GM21723 (cell line): ENCODE measurements around the gene SYTL2.
"Not testable (repeated sequence)": the region's sequence is repeated elsewhere in the genome, so short reads cannot be mapped to it uniquely, and the experiment has no call there.

ENCODE experiments used
- ATAC-seq: cut with Tn5 transposase; IDR thresholded peaks from one replicate; pipeline ENCODE4 v1.9.1; 2021; ENCODE audit warnings: mild to moderate bottlenecking, moderate library complexity; ENCODE audit not compliant: unreplicated experiment

Gene SYTL2

GRCh38 chr11:85810871-85811611, at the start of gene SYTL2:
Gene SYTL2, minus strand, starts transcription at chr11:85811141. Its CDS starts 53,416 bp downstream, at chr11:85757725.
- ATAC-seq, result peak; percentile 83

GRCh38 chr11:85859541-85859940, 48.6 kb upstream of the SYTL2 start:
- ATAC-seq, result not testable (repeated sequence)

GRCh38 chr11:85857098-85857497, 46.2 kb upstream of the SYTL2 start:
- no peak for ATAC-seq

GRCh38 chr11:85855341-85855656, 44.4 kb upstream of the SYTL2 start, which contains the start of gene CCDC83:
Gene CCDC83, plus strand, starts transcription at chr11:85855383. Its CDS starts 9,741 bp downstream, at chr11:85865124.
- no peak for ATAC-seq

GRCh38 chr11:85854557-85855340, 43.8 kb upstream of the SYTL2 start:
- ATAC-seq, result peak; percentile 100

GRCh38 chr11:85854212-85854556, 43.2 kb upstream of the SYTL2 start:
- no peak for ATAC-seq

- ATAC-seq, result not testable (repeated sequence)
These were observed 42.6 kb upstream of the SYTL2 start for GRCh38 chr11:85853541-85853940.

- ATAC-seq, result not testable (repeated sequence)
These were observed 41.8 kb upstream of the SYTL2 start for GRCh38 chr11:85852754-85853153.

- ATAC-seq, result no peak
These were observed 37.6 kb upstream of the SYTL2 start for GRCh38 chr11:85848556-85848955.

- no peak for ATAC-seq
These were observed 37.1 kb upstream of the SYTL2 start for GRCh38 chr11:85848006-85848405.

- no peak for ATAC-seq
These were observed 36.5 kb upstream of the SYTL2 start for GRCh38 chr11:85847436-85847835.

GRCh38 chr11:85845124-85845631, 34.2 kb upstream of the SYTL2 start:
- no peak for ATAC-seq

- ATAC-seq, result no peak
These were observed 33.6 kb upstream of the SYTL2 start for GRCh38 chr11:85844439-85845123.

GRCh38 chr11:85843929-85844328, 33.0 kb upstream of the SYTL2 start:
- ATAC-seq, result no peak

- not testable (repeated sequence) for ATAC-seq
These were observed 30.0 kb upstream of the SYTL2 start for GRCh38 chr11:85840932-85841331.

GRCh38 chr11:85835729-85836128, 24.8 kb upstream of the SYTL2 start:
- no peak for ATAC-seq

GRCh38 chr11:85835263-85835662, 24.3 kb upstream of the SYTL2 start:
- no peak for ATAC-seq

GRCh38 chr11:85831050-85831449, 20.1 kb upstream of the SYTL2 start:
- no peak for ATAC-seq

- ATAC-seq, result no peak
These were observed 18.2 kb upstream of the SYTL2 start for GRCh38 chr11:85829172-85829571.

- no peak for ATAC-seq
These were observed 17.7 kb upstream of the SYTL2 start for GRCh38 chr11:85828640-85828978.

- no peak for ATAC-seq
These were observed 17.1 kb upstream of the SYTL2 start for GRCh38 chr11:85827748-85828639.
